HG03097 (cell line): ENCODE measurements around the gene ACER3.

Experiments
- ATAC-seq: cut with Tn5 transposase; IDR thresholded peaks from one replicate; pipeline ENCODE4 v1.9.1; 2021; ENCODE audit not compliant: unreplicated experiment, low FRiP score

ACER3 gene

GRCh38 chr11:76916712-76917111 lies 56.0 kb downstream of the ACER3 start:
- ATAC-seq, result no peak

GRCh38 chr11:76918941-76919386 lies 58.2 kb downstream of the ACER3 start:
- no peak for ATAC-seq

- ATAC-seq, result no peak
Measured at GRCh38 chr11:76919467-76919866, 58.7 kb downstream of the ACER3 start.

- no peak for ATAC-seq
Measured at GRCh38 chr11:76919887-76920746, 59.4 kb downstream of the ACER3 start.

GRCh38 chr11:76927160-76927559 lies 66.4 kb downstream of the ACER3 start:
- ATAC-seq, result no peak

- no peak for ATAC-seq
Measured at GRCh38 chr11:76935042-76935441, 74.3 kb downstream of the ACER3 start.

GRCh38 chr11:76939219-76939631 lies 78.5 kb downstream of the ACER3 start:
- no peak for ATAC-seq

GRCh38 chr11:76944225-76944624 lies 83.5 kb downstream of the ACER3 start:
- ATAC-seq, result no peak

GRCh38 chr11:76946223-76946622 lies 85.5 kb downstream of the ACER3 start:
- ATAC-seq, result no peak

- no peak for ATAC-seq
Measured at GRCh38 chr11:76947190-76947589, 86.5 kb downstream of the ACER3 start.

- ATAC-seq, result no peak
Measured at GRCh38 chr11:76947800-76948199, 87.1 kb downstream of the ACER3 start.

GRCh38 chr11:76955459-76956114 lies 94.9 kb downstream of the ACER3 start:
- ATAC-seq, result no peak

GRCh38 chr11:76962583-76963416 lies 102.1 kb downstream of the ACER3 start:
- peak; percentile 93 for ATAC-seq

GRCh38 chr11:76963417-76964168 lies 102.9 kb downstream of the ACER3 start:
- peak; percentile 46 for ATAC-seq

- no peak for ATAC-seq
Measured at GRCh38 chr11:76972051-76972450, 111.3 kb downstream of the ACER3 start.

GRCh38 chr11:76974179-76974891 lies 113.6 kb downstream of the ACER3 start:
- ATAC-seq, result no peak

GRCh38 chr11:76975513-76975912 lies 114.8 kb downstream of the ACER3 start:
- ATAC-seq, result no peak

- ATAC-seq, result no peak
Measured at GRCh38 chr11:76977791-76978190, 117.1 kb downstream of the ACER3 start.

GRCh38 chr11:76978239-76978638 lies 117.5 kb downstream of the ACER3 start:
- no peak for ATAC-seq

GRCh38 chr11:76978818-76979217 lies 118.1 kb downstream of the ACER3 start:
- no peak for ATAC-seq
